ENCODE results near the gene AGBL1. TPM values are rescaled to one million over a fixed set of nuclear protein-coding genes. Genes with fewer than 3 reads are reported as not detected.
"Not testable (repeated sequence)": the region's sequence is repeated elsewhere in the genome, so short reads cannot be mapped to it uniquely, and the experiment has no call there.

AGBL1 gene
- total RNA-seq, 1 donor from 2014 or later: 0.07 TPM

DNA sequence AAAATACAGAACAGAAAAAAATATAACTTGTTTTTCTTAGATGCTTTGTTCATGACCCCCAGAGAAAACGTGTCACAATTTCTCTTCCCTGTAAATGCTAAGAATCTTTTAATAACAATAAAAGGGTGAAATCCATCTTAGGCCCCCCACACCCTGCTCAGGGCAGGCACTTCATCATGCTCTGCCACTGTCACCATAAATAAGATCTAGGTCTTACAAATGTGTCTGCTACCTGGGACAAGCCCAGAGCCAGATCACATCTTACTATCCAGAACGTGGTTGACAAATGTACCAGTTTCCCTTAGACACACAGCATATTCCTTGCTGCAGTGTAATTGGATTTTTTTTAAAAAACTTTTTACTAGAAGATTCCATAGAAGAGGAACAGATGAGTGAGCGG, 795.4 kb downstream of the AGBL1 start:
- Mint-ChIP-seq H3K4me1 (ENCODE audit: unreplicated experiment) (peaks cover 30% of the 10 kb centered on the region), H3K27ac (peak overlapping the region; percentile 17), H3K27me3 (peaks cover 38% of the 10 kb centered on the region), H3K36me3 (no peaks in the 10 kb centered on the region), H3K4me3 (no peak overlapping the region), H3K9me3 (no peaks in the 10 kb centered on the region)
- TF ChIP-seq, protein P1, sequence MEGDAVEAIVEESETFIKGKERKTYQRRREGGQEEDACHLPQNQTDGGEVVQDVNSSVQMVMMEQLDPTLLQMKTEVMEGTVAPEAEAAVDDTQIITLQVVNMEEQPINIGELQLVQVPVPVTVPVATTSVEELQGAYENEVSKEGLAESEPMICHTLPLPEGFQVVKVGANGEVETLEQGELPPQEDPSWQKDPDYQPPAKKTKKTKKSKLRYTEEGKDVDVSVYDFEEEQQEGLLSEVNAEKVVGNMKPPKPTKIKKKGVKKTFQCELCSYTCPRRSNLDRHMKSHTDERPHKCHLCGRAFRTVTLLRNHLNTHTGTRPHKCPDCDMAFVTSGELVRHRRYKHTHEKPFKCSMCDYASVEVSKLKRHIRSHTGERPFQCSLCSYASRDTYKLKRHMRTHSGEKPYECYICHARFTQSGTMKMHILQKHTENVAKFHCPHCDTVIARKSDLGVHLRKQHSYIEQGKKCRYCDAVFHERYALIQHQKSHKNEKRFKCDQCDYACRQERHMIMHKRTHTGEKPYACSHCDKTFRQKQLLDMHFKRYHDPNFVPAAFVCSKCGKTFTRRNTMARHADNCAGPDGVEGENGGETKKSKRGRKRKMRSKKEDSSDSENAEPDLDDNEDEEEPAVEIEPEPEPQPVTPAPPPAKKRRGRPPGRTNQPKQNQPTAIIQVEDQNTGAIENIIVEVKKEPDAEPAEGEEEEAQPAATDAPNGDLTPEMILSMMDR (conservative IDR thresholded peaks at IDR 0.05): no peak
- no peak for DNase-seq (ENCODE audit: extremely low spot score, unreplicated experiment)

DNA sequence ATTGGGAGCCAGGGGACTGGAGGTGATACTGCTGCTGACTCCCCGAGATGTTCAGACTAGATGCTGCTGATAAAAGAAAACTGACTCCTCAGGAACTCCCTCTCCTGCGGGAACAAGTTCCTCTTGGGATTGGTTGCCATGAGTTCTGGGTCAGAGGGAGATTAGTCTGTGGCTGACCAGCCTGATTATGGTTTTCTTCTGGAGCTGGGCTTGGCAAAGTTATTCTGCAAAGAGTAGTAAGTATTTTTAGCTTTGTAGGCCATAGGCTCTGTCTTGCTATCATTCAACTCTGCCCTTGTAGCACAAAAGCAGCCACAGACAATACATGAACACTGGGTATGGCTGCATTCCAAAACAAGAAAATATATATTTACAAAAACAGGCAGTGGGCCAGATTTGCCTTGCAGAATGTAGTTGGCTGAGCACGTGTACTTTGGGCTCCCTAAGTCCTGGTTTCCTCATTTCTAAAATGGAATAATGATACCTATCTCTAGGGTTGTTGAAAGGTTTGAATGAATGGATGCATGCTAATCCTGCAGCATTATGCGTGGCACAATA, 796.8 kb downstream of the AGBL1 start:
- H3K4me3 Mint-ChIP-seq: no peak overlapping the region
- DNase-seq (ENCODE audit: extremely low spot score, unreplicated experiment): no peak
- H3K9me3 Mint-ChIP-seq: no peaks in the 10 kb centered on the region
- H3K4me1 Mint-ChIP-seq (ENCODE audit: unreplicated experiment): peaks cover 27% of the 10 kb centered on the region
- no peak overlapping the region for H3K27ac Mint-ChIP-seq
- H3K36me3 Mint-ChIP-seq: no peaks in the 10 kb centered on the region
- H3K27me3 Mint-ChIP-seq: peaks cover 40% of the 10 kb centered on the region
- TF ChIP-seq, protein P1 (conservative IDR thresholded peaks at IDR 0.05): no peak

DNA sequence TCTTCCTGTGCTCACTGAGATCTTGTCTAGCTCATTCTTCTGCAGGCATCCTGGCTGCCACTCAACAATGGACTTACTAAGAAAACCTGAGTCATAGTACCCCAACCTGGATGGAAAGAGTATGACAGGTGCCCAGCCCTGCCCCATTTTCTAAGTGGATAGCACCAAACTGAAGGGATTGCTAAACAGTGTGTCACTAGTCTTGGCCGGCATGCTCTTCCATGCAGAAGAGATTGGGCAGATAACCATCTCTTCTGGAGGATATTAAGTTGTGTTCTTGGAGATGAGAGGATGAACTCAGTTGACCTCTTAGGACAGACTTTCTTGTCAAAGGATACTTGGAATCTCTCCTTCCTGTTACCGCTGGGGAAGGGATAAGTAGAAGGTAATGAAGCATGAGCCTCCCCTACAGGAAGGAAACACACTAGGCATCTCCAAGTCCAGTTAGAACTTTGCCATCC, 797.5 kb downstream of the AGBL1 start:
- no peaks in the 10 kb centered on the region for H3K9me3 Mint-ChIP-seq
- TF ChIP-seq, protein P1 (conservative IDR thresholded peaks at IDR 0.05): no peak
- H3K4me3 Mint-ChIP-seq: no peak overlapping the region
- H3K36me3 Mint-ChIP-seq: no peaks in the 10 kb centered on the region
- DNase-seq (ENCODE audit: extremely low spot score, unreplicated experiment): no peak
- peaks cover 27% of the 10 kb centered on the region for H3K4me1 Mint-ChIP-seq (ENCODE audit: unreplicated experiment)
- no peak overlapping the region for H3K27ac Mint-ChIP-seq
- H3K27me3 Mint-ChIP-seq: peaks cover 35% of the 10 kb centered on the region

GRCh38 chr15:86878844-86879243, 799.2 kb downstream of the AGBL1 start:
- H3K36me3 Mint-ChIP-seq; DNase-seq (ENCODE audit: extremely low spot score, unreplicated experiment); H3K4me3 Mint-ChIP-seq; H3K9me3 Mint-ChIP-seq; H3K27ac Mint-ChIP-seq: not testable (repeated sequence)
- peaks cover 27% of the 10 kb centered on the region for H3K4me1 Mint-ChIP-seq (ENCODE audit: unreplicated experiment)
- peaks cover 37% of the 10 kb centered on the region for H3K27me3 Mint-ChIP-seq

GRCh38 chr15:86879250-86880229, 799.9 kb downstream of the AGBL1 start:
- Mint-ChIP-seq H3K27ac (no peak overlapping the region), H3K9me3 (no peaks in the 10 kb centered on the region), H3K4me3 (no peak overlapping the region), H3K4me1 (ENCODE audit: unreplicated experiment) (peaks cover 27% of the 10 kb centered on the region), H3K36me3 (no peaks in the 10 kb centered on the region), H3K27me3 (peaks cover 37% of the 10 kb centered on the region)
- no peak for DNase-seq (ENCODE audit: extremely low spot score, unreplicated experiment)
- TF ChIP-seq, protein P1 (conservative IDR thresholded peaks at IDR 0.05): no peak

- Mint-ChIP-seq H3K27me3 (peaks cover 33% of the 10 kb centered on the region), H3K4me3 (no peak overlapping the region), H3K27ac (no peak overlapping the region), H3K36me3 (no peaks in the 10 kb centered on the region), H3K9me3 (no peaks in the 10 kb centered on the region), H3K4me1 (ENCODE audit: unreplicated experiment) (no peaks in the 10 kb centered on the region)
- no peak for DNase-seq (ENCODE audit: extremely low spot score, unreplicated experiment)
- TF ChIP-seq, protein P1 (conservative IDR thresholded peaks at IDR 0.05): no peak
Measured at GRCh38 chr15:86885616-86886015, 805.9 kb downstream of the AGBL1 start.

All from type B pancreatic cell (in vitro differentiated cells).